A549 treated with ZK216348 at 1 μM for 4 hours (cell line): Measurements from ENCODE around the gene SYNPO2L. TPM values are rescaled to one million over a fixed set of nuclear protein-coding genes. Genes with fewer than 3 reads are reported as not detected.

Source experiments
- total RNA-seq: library from RNA; stranded (reverse); fragments of 200-300 nt; extraction: Qiagen RNA extraction; gene quantifications from 5 replicates; pipeline ENCODE4 v1.2.3, GENCODE V29; 2022; ENCODE audit warnings: low read depth

Gene SYNPO2L, protein sequence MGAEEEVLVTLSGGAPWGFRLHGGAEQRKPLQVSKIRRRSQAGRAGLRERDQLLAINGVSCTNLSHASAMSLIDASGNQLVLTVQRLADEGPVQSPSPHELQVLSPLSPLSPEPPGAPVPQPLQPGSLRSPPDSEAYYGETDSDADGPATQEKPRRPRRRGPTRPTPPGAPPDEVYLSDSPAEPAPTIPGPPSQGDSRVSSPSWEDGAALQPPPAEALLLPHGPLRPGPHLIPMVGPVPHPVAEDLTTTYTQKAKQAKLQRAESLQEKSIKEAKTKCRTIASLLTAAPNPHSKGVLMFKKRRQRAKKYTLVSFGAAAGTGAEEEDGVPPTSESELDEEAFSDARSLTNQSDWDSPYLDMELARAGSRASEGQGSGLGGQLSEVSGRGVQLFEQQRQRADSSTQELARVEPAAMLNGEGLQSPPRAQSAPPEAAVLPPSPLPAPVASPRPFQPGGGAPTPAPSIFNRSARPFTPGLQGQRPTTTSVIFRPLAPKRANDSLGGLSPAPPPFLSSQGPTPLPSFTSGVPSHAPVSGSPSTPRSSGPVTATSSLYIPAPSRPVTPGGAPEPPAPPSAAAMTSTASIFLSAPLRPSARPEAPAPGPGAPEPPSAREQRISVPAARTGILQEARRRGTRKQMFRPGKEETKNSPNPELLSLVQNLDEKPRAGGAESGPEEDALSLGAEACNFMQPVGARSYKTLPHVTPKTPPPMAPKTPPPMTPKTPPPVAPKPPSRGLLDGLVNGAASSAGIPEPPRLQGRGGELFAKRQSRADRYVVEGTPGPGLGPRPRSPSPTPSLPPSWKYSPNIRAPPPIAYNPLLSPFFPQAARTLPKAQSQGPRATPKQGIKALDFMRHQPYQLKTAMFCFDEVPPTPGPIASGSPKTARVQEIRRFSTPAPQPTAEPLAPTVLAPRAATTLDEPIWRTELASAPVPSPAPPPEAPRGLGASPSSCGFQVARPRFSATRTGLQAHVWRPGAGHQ
- total RNA-seq, result not detected in 5 replicates

DNA sequence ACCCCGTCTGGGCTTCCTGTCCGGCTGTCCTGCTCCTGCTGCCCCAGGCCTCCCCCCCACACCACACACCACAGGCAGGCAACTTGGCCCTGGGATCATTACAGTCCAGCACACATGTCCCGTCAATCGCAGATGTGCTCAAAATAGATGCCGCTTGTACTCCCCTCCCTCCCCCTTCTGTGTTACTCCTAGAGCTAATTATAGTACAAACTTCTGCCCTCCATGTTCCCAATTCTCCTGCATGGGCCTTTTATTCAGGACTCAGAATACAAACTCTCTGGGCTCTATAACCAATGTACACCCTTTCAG, at the start of gene SYNPO2L:
SYNPO2L (minus strand) TSS at position 40 of the 309 bp plus-strand sequence. CDS start 107 bp downstream, outside the sequence.

DNA sequence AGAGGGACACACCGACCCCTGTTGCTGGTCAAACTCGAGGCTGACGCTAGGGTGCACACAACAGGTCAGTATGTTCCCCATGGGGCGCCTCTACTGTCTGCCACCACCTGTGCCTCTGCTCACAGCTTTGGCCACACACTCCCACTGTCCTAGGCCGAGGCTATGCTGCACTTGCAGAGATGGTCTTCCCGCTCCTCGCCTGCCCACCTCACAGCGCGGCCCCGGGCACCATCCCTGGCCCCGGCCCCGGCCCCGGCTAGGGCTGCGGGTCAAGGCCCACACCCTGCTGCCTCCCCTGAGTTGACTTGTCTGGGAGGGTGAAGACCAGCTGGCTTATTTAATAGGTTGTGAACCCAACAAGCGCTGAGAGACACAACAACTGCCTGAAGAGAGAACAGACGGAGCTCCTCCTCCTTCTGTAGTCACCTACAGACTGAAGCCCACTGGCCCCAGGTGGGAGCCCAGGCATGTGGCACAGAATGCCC, 41.9 kb upstream of the SYNPO2L start, which contains the start of gene AGAP5:
AGAP5 (minus strand) TSS at position 435 of the 485 bp plus-strand sequence; CDS start at position 81, 354 bp downstream.

DNA sequence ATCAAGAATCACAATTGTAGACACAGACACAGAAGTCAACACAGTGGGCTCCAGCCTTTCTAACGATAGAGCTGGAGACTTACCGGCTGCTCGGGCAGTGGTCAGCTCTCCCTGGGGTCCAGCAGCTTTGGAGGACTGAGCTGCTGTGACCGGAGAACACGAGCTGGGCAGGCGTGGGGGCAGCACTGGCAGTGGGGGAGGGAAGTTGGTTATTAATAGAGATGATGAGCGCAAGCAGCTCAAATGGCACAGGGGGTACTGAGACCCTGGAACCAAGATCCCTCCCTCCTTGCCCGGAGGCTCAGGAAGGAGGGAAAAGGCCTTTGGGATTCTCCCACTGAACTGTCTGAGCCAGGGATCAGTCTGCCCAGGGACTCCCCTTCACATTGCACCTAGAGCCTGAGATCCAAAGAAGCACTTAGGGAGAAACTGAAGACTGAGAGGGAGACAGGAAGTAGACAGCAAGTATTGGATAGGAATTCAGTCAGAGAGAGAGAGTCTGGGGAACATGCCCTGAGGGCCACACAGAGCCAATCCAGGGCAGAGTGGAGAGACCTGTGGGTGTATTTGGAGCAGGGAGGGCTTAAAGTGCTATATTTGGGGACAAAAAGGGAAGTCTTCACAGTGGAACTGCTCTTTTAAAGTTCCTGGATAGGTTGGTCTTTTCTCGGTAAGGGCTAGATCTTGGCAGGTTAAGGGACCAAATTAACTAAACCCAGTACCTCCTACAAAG, 14.3 kb downstream of the SYNPO2L start, which contains the start of gene MYOZ1:
MYOZ1 (minus strand) TSS at position 147 of the 733 bp plus-strand sequence. CDS start 1,457 bp downstream, outside the sequence.

Other genes with a start within 250 kb of the SYNPO2L start
- gene ANXA7, start 242.0 kb downstream of the SYNPO2L start, total RNA-seq, result 107 to 140 TPM (median 108 TPM) in 5 replicates
- 0.40 to 0.65 TPM (median 0.62 TPM) in 5 replicates for gene MSS51, start 222.5 kb downstream of the SYNPO2L start, total RNA-seq
- gene PPP3CB, start 160.0 kb downstream of the SYNPO2L start, total RNA-seq, result 9.9 to 18.8 TPM (median 16.2 TPM) in 5 replicates
- 9.6 to 14.4 TPM (median 11.9 TPM) in 5 replicates for gene USP54, start 64.7 kb downstream of the SYNPO2L start, total RNA-seq
- gene MYOZ1, start 14.6 kb downstream of the SYNPO2L start, total RNA-seq, result not detected in 5 replicates
- gene AGAP5, start 42.1 kb upstream of the SYNPO2L start, total RNA-seq, result 1.7 to 3.5 TPM (median 3.1 TPM) in 5 replicates
- gene SEC24C, start 88.3 kb upstream of the SYNPO2L start, total RNA-seq, result 39.6 to 66.6 TPM (median 61.1 TPM) in 5 replicates
- gene CHCHD1, start 126.0 kb upstream of the SYNPO2L start, total RNA-seq, result 63.4 to 72.2 TPM (median 67.6 TPM) in 5 replicates
- gene ZSWIM8, start 129.6 kb upstream of the SYNPO2L start, total RNA-seq, result 22.4 to 48.8 TPM (median 43.4 TPM) in 5 replicates
- 10.9 to 22.6 TPM (median 19.1 TPM) in 5 replicates for gene NDST2, start 155.6 kb upstream of the SYNPO2L start, total RNA-seq
- 16.6 to 19.5 TPM (median 18.8 TPM) in 5 replicates for gene CAMK2G, start 218.5 kb upstream of the SYNPO2L start, total RNA-seq